Measurements from ENCODE around the gene ZCCHC7. TPM values are rescaled to one million over a fixed set of nuclear protein-coding genes. Genes with fewer than 3 reads are reported as not detected.

ZCCHC7 gene
- total RNA-seq, 1 donor from 2014 or later: 21.7 TPM

DNA sequence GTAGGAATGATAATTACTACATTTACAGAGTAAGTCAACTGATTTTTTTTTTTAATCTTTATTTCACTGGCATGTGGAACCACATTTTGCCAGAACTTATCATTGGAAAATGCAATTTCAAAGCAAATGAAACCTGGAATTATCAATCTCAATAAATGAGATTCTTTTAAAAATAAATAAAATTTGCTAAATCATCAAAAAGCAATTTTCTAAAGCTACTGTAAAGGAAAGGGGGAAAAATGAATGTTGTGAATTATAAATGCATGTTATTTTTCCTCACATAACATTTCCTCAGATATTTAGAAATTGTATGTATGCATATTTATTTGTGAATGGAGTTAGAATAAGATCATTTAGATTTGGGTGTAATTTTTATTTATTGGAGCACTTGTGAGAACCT lies 212.2 kb downstream of the ZCCHC7 start:
- DNase-seq (ENCODE audit: low read depth) (no peak), FAIRE-seq (no peak)
- no peaks in the 10 kb centered on the region for H3K4me1 ChIP-seq (ENCODE audit: insufficient read depth, low read length)
- H4K20me1 ChIP-seq (ENCODE audit: insufficient read depth, low read length): no peaks in the 10 kb centered on the region
- H3K27me3 ChIP-seq (ENCODE audit: insufficient read depth, low read length): no peaks in the 10 kb centered on the region
- Mint-ChIP-seq H3K27ac (ENCODE audit: unreplicated experiment) (no peak overlapping the region), H3K27me3 (ENCODE audit: low read depth, unreplicated experiment) (no peaks in the 10 kb centered on the region), H3K9me3 (ENCODE audit: unreplicated experiment) (no peaks in the 10 kb centered on the region), H3K36me3 (ENCODE audit: low read depth, unreplicated experiment) (no peaks in the 10 kb centered on the region), H3K4me1 (ENCODE audit: low read depth, unreplicated experiment) (no peaks in the 10 kb centered on the region), H3K4me3 (ENCODE audit: unreplicated experiment) (no peak overlapping the region)
- H3K9me3 ChIP-seq (ENCODE audit: insufficient read depth, low read depth, low read length): no peaks in the 10 kb centered on the region
- H3K79me2 ChIP-seq (ENCODE audit: insufficient read depth, low read length): no peaks in the 10 kb centered on the region
- no peak overlapping the region for H3K4me3 ChIP-seq (ENCODE audit: insufficient read depth, low read depth, low read length)
- no peak overlapping the region for H2AFZ ChIP-seq (ENCODE audit: low read depth, low read length)
- H3K9ac ChIP-seq (ENCODE audit: low read length): no peak overlapping the region
- no peak overlapping the region for H3K4me2 ChIP-seq (ENCODE audit: low read length)
- no peak overlapping the region for H3K27ac ChIP-seq (ENCODE audit: low read depth, low read length)
- no peaks in the 10 kb centered on the region for H3K36me3 ChIP-seq (ENCODE audit: insufficient read depth, low read length)
- TF ChIP-seq, protein P1, sequence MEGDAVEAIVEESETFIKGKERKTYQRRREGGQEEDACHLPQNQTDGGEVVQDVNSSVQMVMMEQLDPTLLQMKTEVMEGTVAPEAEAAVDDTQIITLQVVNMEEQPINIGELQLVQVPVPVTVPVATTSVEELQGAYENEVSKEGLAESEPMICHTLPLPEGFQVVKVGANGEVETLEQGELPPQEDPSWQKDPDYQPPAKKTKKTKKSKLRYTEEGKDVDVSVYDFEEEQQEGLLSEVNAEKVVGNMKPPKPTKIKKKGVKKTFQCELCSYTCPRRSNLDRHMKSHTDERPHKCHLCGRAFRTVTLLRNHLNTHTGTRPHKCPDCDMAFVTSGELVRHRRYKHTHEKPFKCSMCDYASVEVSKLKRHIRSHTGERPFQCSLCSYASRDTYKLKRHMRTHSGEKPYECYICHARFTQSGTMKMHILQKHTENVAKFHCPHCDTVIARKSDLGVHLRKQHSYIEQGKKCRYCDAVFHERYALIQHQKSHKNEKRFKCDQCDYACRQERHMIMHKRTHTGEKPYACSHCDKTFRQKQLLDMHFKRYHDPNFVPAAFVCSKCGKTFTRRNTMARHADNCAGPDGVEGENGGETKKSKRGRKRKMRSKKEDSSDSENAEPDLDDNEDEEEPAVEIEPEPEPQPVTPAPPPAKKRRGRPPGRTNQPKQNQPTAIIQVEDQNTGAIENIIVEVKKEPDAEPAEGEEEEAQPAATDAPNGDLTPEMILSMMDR (IDR thresholded peaks at IDR 0.05; ENCODE audit: insufficient read depth, low read depth, low read length): no peak
- no peak for TF ChIP-seq EZH2 (IDR thresholded peaks at IDR 0.05; ENCODE audit: insufficient read depth, low read length)

GRCh38 chr9:37333288-37333687 lies 212.9 kb downstream of the ZCCHC7 start:
- no peak for TF ChIP-seq EZH2 (IDR thresholded peaks at IDR 0.05; ENCODE audit: insufficient read depth, low read length)
- TF ChIP-seq, protein P1 (IDR thresholded peaks at IDR 0.05; ENCODE audit: insufficient read depth, low read depth, low read length): no peak
- Mint-ChIP-seq H3K4me3 (ENCODE audit: unreplicated experiment) (no peak overlapping the region), H3K36me3 (ENCODE audit: low read depth, unreplicated experiment) (no peaks in the 10 kb centered on the region), H3K27me3 (ENCODE audit: low read depth, unreplicated experiment) (no peaks in the 10 kb centered on the region), H3K4me1 (ENCODE audit: low read depth, unreplicated experiment) (no peaks in the 10 kb centered on the region), H3K9me3 (ENCODE audit: unreplicated experiment) (no peaks in the 10 kb centered on the region), H3K27ac (ENCODE audit: unreplicated experiment) (no peak overlapping the region)
- no peak overlapping the region for H3K4me2 ChIP-seq (ENCODE audit: low read length)
- no peaks in the 10 kb centered on the region for H3K4me1 ChIP-seq (ENCODE audit: insufficient read depth, low read length)
- no peaks in the 10 kb centered on the region for H4K20me1 ChIP-seq (ENCODE audit: insufficient read depth, low read length)
- no peaks in the 10 kb centered on the region for H3K36me3 ChIP-seq (ENCODE audit: insufficient read depth, low read length)
- no peak overlapping the region for H3K9ac ChIP-seq (ENCODE audit: low read length)
- H3K27ac ChIP-seq (ENCODE audit: low read depth, low read length): no peak overlapping the region
- FAIRE-seq: no peak
- no peaks in the 10 kb centered on the region for H3K9me3 ChIP-seq (ENCODE audit: insufficient read depth, low read depth, low read length)
- H3K79me2 ChIP-seq (ENCODE audit: insufficient read depth, low read length): no peaks in the 10 kb centered on the region
- H2AFZ ChIP-seq (ENCODE audit: low read depth, low read length): no peak overlapping the region
- DNase-seq (ENCODE audit: low read depth): no peak
- H3K27me3 ChIP-seq (ENCODE audit: insufficient read depth, low read length): no peaks in the 10 kb centered on the region
- H3K4me3 ChIP-seq (ENCODE audit: insufficient read depth, low read depth, low read length): no peak overlapping the region

DNA sequence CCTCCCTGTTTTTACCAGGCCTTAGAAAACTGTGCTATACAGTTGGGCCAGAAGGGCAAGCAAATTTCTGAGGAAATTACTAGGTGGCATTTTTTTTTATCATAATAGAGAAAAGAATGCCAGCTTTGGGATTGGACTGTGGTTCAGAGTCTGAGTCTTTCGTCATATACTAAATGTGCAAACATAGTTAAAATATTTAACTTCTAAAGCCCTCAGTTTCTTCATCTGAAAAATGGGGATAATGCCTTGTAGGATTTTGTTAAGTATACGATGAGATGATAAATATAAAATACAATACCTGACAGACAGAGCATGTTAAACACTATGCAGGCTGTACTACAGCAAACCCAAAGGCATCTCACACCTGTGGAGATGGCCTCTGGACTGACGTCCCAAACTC lies 214.9 kb downstream of the ZCCHC7 start:
- H3K4me3 ChIP-seq (ENCODE audit: insufficient read depth, low read depth, low read length): no peak overlapping the region
- no peaks in the 10 kb centered on the region for H3K9me3 Mint-ChIP-seq (ENCODE audit: unreplicated experiment)
- H3K36me3 ChIP-seq (ENCODE audit: insufficient read depth, low read length): no peaks in the 10 kb centered on the region
- H3K27me3 Mint-ChIP-seq (ENCODE audit: low read depth, unreplicated experiment): no peaks in the 10 kb centered on the region
- H3K4me3 Mint-ChIP-seq (ENCODE audit: unreplicated experiment): no peak overlapping the region
- no peaks in the 10 kb centered on the region for H3K79me2 ChIP-seq (ENCODE audit: insufficient read depth, low read length)
- no peak for FAIRE-seq
- H3K27ac ChIP-seq (ENCODE audit: low read depth, low read length): no peak overlapping the region
- H3K4me2 ChIP-seq (ENCODE audit: low read length): no peak overlapping the region
- TF ChIP-seq EZH2 (IDR thresholded peaks at IDR 0.05; ENCODE audit: insufficient read depth, low read length): no peak
- TF ChIP-seq, protein P1 (IDR thresholded peaks at IDR 0.05; ENCODE audit: insufficient read depth, low read depth, low read length): no peak
- H3K4me1 Mint-ChIP-seq (ENCODE audit: low read depth, unreplicated experiment): no peaks in the 10 kb centered on the region
- H3K9me3 ChIP-seq (ENCODE audit: insufficient read depth, low read depth, low read length): no peaks in the 10 kb centered on the region
- H3K27ac Mint-ChIP-seq (ENCODE audit: unreplicated experiment): no peak overlapping the region
- H3K9ac ChIP-seq (ENCODE audit: low read length): no peak overlapping the region
- H3K4me1 ChIP-seq (ENCODE audit: insufficient read depth, low read length): no peaks in the 10 kb centered on the region
- H4K20me1 ChIP-seq (ENCODE audit: insufficient read depth, low read length): no peaks in the 10 kb centered on the region
- H2AFZ ChIP-seq (ENCODE audit: low read depth, low read length): no peak overlapping the region
- no peaks in the 10 kb centered on the region for H3K27me3 ChIP-seq (ENCODE audit: insufficient read depth, low read length)
- DNase-seq (ENCODE audit: low read depth): no peak
- no peaks in the 10 kb centered on the region for H3K36me3 Mint-ChIP-seq (ENCODE audit: low read depth, unreplicated experiment)

Measured in astrocyte (in vitro differentiated cells and primary cell).